Stimulated activated CD8-positive, alpha-beta memory T cell treated with anti-CD3 and anti-CD28 coated beads, Interleukin-15, amount 100 ng/mL, for 4 hours (primary cell): ENCODE results near the gene SINHCAF.

ENCODE experiments used
- DNase-seq, 2 donors: peaks; one replicate each; pipeline ENCODE4 v3.0.0-alpha.2; 2020; ENCODE audit warnings: low read depth in 2 of 2

The SINHCAF gene

GRCh38 chr12:31234053-31234840 is 91.7 kb downstream of the SINHCAF start:
- no peak for DNase-seq

DNA sequence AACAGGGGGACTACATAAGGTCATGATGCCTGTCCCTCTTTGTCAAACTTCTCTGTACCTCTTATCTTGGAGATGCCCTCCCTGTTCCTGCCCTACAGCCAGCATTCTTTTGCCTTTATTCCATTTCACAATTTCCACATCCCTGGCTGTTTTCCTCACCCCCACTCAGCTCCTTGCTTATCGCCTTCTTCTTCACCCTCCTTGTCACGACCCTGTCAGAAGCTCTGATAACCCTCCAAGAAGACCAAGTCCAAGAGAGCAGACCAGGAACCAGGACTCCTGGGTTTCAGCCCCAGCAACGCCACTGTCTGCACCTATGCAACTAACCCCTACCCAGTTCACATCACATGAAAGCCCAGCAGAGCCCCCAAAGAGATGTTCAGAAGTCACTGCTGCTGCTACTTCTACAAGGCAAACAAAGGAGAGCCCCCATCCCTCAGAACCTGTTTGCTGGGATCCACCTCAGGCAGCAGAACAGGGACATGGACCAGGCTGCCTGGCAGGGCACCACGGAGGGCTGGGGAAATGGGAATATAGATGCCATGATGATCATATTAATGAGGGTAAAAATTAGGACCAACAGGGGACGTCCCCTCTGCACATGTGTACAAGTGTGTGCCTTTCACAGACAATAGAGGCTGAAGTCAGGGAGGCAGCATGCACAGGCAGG is 92.8 kb downstream of the SINHCAF start:
- no peak for DNase-seq

GRCh38 chr12:31232361-31232965 is 93.5 kb downstream of the SINHCAF start:
- DNase-seq = no peak

DNA sequence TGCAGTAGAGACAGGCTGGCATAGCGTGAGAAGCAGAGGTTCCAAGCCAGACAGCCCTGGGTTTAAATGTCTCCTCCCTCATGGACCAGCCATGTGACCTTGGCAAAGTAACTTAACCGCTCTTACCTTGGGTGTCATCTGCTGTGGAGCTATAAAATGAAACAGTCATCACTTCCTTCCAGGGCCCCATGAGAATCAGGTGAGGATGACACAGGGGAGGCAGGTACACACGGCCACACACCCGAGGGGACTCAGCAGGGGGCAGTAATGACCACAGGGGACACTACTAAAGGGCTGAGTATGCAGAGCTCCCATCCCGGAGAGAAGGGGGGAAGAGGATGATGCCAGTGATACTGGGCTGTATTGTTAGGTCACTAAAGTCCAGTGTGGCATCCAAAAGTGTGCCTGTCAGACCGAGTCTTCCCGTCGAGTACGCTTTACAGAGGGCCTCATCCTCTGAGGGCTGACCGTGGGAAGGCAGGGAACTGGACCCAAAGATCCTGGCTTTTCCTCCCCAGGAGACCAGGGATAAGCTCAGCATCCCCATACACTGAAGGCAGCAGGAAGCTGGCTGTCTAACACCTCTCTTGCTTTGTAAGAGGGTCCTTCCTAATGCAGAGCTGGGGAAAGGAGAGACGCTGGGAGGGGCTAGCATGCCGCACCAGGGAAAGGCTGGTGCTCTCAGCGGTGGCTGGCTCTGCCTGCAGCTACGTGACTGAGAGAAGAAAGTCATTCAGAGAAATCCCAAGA is 94.2 kb downstream of the SINHCAF start:
- DNase-seq = no peak
